HG02678 (cell line): Measurements from ENCODE around the gene WWTR1.

Source experiments
- ATAC-seq: cut with Tn5 transposase; IDR thresholded peaks from one replicate; pipeline ENCODE4 v1.9.1; 2021; ENCODE audit warnings: mild to moderate bottlenecking, moderate library complexity; ENCODE audit not compliant: unreplicated experiment

Gene WWTR1

GRCh38 chr3:149655826-149656574 lies 1.8 kb downstream of the WWTR1 start:
- no peak for ATAC-seq

- no peak for ATAC-seq
Measured at GRCh38 chr3:149654188-149654601, 3.6 kb downstream of the WWTR1 start.

- no peak for ATAC-seq
Measured at GRCh38 chr3:149653564-149653963, 4.3 kb downstream of the WWTR1 start.

DNA sequence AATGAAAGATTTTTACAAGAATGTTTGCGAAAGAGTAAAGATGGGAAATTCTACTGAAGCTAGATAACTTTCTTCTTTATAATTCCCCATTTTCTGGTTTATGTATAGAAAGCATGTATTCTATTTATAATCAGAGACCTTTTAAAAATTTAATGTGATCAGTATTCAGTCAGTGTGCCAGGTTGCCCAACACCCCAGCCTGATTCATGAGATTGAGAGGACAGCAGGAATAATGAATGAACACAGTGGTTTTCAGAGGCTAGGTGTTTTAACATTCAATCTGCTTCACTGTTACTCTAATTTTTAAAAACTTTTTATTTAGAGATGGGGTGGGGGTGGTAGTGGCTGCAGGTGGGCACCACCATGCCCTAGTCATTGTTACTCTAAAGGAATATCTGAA lies 4.7 kb downstream of the WWTR1 start:
- no peak for ATAC-seq

- no peak for ATAC-seq
Measured at GRCh38 chr3:149650828-149651227, 7.0 kb downstream of the WWTR1 start.

DNA sequence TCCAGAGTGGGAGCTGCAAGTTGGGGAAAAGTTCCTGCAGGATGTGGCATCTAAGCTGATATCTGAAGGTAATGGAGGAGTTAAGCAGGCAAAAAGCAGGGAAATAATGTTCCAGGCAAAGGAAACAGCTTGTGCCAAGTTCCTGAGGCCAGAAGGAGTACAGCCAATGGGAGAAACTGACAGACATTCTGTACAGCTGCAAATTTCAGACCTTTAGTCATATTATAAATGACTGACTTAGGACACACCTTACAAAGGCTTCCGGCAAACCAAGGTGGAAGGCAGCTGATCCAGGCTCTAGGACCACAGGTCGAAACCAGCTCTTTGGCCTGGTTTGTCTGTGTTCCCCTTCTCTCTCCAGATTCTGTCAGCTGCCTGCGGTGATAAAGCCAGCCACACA lies 9.3 kb downstream of the WWTR1 start:
- ATAC-seq = no peak

GRCh38 chr3:149647812-149648211 lies 10.0 kb downstream of the WWTR1 start:
- ATAC-seq = no peak

DNA sequence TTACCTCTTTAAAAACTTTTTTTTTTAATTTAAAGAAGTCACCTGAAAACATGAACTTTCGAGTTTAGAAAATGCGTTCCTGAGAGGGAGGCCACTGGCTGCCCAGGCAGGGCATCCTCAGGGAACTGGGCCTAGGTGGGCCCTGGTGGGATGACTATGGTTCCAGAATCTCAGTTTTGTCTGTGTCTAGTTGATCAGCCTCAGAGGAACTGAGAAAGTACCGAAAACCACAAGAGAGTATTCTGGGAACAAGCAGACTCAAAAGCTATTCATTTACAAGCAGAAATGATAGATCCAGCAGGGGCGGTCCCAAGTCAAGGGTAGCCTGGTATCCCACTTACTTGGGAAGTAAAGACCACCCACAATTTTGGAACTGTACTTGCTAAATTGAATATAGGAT lies 10.5 kb downstream of the WWTR1 start:
- ATAC-seq = peak; percentile 74

DNA sequence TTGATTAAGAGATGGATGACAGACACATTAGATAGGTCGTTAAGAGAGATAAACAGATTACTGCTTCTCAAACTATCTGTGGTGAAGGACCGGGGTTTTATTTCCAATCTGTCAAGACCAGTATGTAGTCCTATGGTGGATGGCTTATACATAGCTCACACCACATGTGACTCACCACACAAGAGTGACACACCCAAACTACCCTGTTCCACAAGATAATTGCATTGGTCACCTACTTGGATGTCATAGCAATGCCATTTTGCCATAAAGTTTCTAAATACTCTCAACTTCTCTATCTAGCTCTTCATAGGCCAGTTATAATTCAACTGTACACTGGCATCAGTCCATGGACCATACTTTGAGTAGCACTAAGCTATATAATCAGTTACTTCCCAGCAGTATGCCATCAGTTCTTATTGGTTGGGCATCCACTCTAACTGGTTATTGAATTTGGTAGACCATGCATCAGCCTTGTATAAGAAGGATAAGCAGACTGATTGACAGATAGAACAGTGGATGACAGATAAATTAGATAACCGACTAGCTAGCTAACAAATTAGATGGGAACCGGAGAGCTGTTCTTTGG lies 11.6 kb downstream of the WWTR1 start:
- no peak for ATAC-seq

GRCh38 chr3:149643963-149644362 lies 13.9 kb downstream of the WWTR1 start:
- ATAC-seq = no peak

DNA sequence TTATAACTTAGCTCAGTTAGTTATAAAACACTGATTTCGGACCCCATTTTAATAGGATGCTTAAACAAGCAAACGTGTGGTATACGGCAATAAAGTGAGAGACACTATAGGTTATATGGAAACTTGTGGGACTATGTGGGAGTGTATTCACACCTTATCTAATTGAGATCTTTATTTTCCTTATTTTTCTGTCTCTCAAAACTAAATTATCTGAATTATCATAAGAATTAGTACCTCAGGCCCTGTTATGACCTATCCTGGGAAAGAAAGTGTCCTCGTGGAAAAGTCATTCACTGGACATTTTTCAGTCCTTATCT lies 14.4 kb downstream of the WWTR1 start:
- ATAC-seq = no peak

DNA sequence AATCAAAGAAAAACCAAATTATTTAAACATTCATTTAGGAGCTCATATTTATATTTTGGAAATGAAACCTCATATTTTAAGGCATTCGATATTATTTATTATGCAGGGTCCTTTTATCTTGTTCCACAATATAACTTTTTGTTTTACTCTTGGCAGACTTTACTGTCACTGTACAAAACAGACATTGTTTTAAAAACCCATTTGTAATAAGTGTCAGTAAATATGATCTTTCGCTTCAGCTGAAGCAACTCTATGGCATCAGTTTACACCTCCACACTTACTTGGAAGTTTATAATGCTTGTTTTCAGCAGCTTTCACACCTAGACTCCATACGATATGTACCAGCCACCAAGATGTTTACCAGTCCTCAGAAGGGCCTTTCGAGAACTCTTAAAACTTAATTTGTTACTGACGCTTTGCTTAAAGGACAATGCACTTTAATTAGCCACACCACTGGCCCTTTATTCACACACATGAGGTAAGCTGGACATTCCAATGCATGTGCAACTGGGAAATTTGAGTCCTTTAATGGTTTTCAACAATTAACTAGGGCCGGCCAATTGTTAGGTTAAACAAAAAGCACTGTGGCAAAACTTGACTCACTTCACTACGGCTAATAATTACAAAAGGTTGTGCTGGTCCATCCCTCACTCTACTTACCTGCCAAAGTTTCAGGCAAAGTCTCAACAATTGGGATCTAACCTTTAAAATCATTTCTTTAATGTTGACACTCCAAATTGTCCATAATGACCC lies 16.7 kb downstream of the WWTR1 start:
- ATAC-seq = no peak

- ATAC-seq = no peak
Measured at GRCh38 chr3:149639093-149639486, 18.7 kb downstream of the WWTR1 start.

- no peak for ATAC-seq
Measured at GRCh38 chr3:149638228-149639092, 19.4 kb downstream of the WWTR1 start.

DNA sequence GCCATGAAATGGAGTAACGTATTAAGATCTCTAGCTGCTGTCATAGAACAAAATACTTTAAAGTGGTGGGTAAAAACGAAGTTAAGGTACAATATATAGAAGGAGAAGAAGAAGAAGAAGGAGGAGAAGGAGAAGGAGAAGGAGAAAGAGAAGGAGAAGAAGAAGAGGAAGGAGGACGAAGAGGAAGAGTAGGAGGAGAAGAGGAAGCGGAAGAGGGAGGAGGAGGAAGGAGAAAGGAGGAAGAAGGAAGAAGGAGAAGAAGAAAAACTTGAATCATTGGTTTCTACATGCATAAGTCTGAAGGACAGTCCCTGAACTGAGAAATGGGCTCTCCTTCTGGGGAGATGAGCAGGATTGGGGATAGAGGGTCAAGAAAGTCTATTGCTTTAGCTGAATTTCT lies 22.4 kb downstream of the WWTR1 start:
- ATAC-seq = no peak

DNA sequence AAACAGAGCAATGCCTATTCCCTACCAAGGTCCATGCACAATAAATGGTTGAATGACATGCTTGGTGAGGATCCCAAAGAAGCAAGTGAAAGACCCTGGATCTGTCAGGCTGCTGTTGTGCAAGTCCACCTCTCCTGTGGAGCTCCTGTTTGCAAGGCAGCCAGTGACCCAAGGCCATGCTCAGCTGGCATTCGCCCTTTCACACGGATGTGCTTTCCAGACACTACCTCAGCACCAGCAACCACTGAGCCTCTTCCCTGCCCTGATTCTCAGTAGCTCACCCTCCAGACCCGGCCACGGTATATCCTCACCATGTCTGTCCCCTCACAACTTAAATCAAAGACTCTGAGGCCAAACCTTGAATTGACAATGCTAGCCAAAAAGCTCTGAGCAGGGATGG lies 23.3 kb downstream of the WWTR1 start:
- ATAC-seq = no peak

DNA sequence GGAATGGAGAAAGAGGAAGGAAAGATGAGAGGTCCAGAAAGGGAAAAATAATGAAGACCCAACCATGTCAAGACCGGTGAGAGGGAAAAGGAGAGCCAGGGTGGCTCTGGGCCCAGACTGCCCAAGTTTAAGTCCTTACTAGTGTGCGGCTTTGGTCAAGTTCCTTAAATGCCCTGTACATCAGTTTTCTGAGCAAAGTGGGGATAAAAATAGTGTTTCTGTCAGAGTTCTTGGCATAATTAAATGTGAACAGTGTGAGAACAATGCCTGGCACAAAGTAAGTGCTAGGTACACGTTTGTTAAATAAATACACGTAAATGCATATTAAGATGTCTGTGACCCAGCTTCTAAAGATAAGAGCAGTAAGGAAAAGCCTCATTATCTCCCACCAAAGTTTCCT lies 23.8 kb downstream of the WWTR1 start:
- ATAC-seq = no peak

DNA sequence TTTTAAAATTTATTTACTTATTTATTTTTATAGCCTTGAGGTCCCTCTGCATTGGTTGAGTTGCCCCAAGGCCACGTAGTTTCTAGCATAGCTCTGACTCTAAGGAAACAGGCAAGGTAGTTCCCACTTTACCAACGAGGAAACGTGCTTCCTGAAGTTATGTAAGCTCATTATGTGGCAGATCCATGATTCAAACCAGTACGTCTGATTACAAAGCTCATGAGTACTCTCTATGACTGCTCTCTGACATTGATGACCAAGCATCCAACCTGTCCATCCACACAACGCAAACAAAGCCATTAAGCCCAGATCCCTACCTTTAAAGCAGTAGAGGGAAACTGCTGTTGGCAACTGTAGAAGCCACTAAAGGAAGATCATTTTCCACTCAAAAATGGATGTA lies 25.6 kb downstream of the WWTR1 start:
- ATAC-seq = no peak

GRCh38 chr3:149630806-149631205 lies 27.0 kb downstream of the WWTR1 start:
- no peak for ATAC-seq

GRCh38 chr3:149628957-149629670 lies 28.7 kb downstream of the WWTR1 start:
- no peak for ATAC-seq

GRCh38 chr3:149626671-149627070 lies 31.2 kb downstream of the WWTR1 start:
- no peak for ATAC-seq
